ENCODE results near the gene GOLGA6C. TPM values are rescaled to one million over a fixed set of nuclear protein-coding genes. Genes with fewer than 3 reads are reported as not detected.

Gene GOLGA6C
- total and polyA plus RNA-seq, 10 of the 15 experiments (the other 5 are each of a cell fraction or from before 2014, with no cell fraction given) = not detected

DNA sequence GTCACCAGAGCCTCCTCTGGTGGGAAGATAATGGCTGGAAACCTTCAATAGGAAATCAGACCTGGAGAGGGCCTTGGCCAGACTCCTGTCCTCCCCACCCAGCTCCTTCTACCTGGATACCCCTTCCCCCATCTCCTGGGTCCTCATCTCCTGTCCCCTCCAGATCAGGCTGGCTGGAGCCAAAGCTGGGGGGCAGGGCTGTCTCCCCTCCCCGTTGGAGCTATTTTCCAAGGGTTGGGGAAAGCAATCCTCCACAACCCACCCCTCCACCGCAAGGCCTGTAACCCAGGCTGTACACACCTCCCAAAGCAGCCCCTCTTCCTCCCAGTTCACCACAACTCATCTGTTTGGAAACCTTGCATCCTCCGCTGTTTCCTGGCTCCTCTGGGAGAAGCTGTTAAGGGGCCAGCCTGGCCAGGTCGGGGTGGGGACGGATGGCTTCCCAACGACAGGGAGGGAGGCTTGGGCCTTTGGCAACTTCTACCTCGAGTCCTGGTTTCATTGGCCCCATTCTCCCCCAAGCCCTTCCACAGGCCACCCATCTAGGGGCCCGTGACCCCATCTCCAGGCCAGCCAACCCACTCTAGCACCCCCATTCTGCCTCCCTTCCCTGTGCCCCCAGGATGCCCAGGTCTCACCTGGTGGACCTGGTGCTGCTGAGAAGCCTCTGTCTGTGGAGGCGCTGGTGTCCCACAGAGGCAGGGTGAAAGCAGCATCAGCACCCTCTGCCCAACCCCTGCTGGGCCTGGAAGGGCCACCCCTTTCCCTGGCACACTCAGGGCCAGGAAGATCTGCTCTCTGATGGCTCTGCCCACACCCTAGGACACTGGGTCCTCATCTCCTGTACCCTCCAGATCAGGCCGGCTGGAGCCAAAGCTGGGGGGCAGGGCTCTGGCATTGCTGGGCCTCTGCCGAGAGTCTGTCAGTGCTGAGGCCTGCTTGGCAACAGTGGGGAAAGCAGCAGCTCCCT lies 22.1 kb upstream of the GOLGA6C start:
- ChIA-PET CTCF (no interaction called here), POLR2A (no interaction called here), SMC1A (ENCODE audit: uncharacterized antibody, unreplicated experiment) (no interaction called here), RAD21 (ENCODE audit: unreplicated experiment) (no interaction called here)
- Histone ChIP-seq H3K9me3 (replicated peaks; ENCODE audit: control insufficient read depth, insufficient read depth, low read length) (no peaks in the 10 kb centered on the region), H3K4me3 (no peak overlapping the region), H3K27ac (ENCODE audit: control insufficient read depth, insufficient read depth) (no peak overlapping the region), H3K9ac (ENCODE audit: control insufficient read depth, insufficient read depth, low read length) (no peak overlapping the region), H3K79me2 (ENCODE audit: control insufficient read depth, insufficient read depth, low read length) (no peaks in the 10 kb centered on the region), H3K36me3 (ENCODE audit: control insufficient read depth in 2 of 2, insufficient read depth in 2 of 2, low read length in 1 of 2) (no peaks in the 10 kb centered on the region), H2AFZ (ENCODE audit: control insufficient read depth, low read depth, low read length) (no peak overlapping the region), H3K4me2 (ENCODE audit: control insufficient read depth, insufficient read depth) (no peak overlapping the region), H3K4me1 (ENCODE audit: control insufficient read depth, insufficient read depth, low read length) (no peaks in the 10 kb centered on the region), H3K27me3 (replicated peaks in 1 of 2; ENCODE audit: control insufficient read depth in 2 of 2, insufficient read depth in 2 of 2, low read length in 1 of 2) (peaks cover 0 to 2% of the 10 kb centered on the region in 2 experiments; a peak in 1 of 4 replicates), H4K20me1 (ENCODE audit: control insufficient read depth, insufficient read depth) (no peaks in the 10 kb centered on the region)
- FAIRE-seq (no peak), ATAC-seq (no peak), DNase-seq (ENCODE audit: low read depth, low spot score) (no peak)
- no TSS peak for BruUV-seq (replicated peaks)
- in situ Hi-C loops (cut with MboI) = loop anchor here (5.0 kb wide), 1 partner anchor 81 kb away; no protein-coding TSS in a partner anchor
- intact Hi-C loops (cut with micrococcal nuclease; ENCODE audit: unreplicated experiment) = no loop called here
- WGBS (ENCODE audit: insufficient coverage, insufficient replicate concordance, low lambda C conversion rate, missing lambda C conversion rate) = 38% methylated on average over 11 of the region's 11 CpGs
- TF ChIP-seq ASH2L (IDR thresholded peaks at IDR 0.05; ENCODE audit: borderline replicate concordance, low read depth) = no peak
- TF ChIP-seq SMAD1 (IDR thresholded peaks at IDR 0.05; ENCODE audit: low read depth, partially characterized antibody) = no peak
- no peak for TF ChIP-seq ESRRA (IDR thresholded peaks at IDR 0.05; ENCODE audit: low read length)
- TF ChIP-seq, protein P1, sequence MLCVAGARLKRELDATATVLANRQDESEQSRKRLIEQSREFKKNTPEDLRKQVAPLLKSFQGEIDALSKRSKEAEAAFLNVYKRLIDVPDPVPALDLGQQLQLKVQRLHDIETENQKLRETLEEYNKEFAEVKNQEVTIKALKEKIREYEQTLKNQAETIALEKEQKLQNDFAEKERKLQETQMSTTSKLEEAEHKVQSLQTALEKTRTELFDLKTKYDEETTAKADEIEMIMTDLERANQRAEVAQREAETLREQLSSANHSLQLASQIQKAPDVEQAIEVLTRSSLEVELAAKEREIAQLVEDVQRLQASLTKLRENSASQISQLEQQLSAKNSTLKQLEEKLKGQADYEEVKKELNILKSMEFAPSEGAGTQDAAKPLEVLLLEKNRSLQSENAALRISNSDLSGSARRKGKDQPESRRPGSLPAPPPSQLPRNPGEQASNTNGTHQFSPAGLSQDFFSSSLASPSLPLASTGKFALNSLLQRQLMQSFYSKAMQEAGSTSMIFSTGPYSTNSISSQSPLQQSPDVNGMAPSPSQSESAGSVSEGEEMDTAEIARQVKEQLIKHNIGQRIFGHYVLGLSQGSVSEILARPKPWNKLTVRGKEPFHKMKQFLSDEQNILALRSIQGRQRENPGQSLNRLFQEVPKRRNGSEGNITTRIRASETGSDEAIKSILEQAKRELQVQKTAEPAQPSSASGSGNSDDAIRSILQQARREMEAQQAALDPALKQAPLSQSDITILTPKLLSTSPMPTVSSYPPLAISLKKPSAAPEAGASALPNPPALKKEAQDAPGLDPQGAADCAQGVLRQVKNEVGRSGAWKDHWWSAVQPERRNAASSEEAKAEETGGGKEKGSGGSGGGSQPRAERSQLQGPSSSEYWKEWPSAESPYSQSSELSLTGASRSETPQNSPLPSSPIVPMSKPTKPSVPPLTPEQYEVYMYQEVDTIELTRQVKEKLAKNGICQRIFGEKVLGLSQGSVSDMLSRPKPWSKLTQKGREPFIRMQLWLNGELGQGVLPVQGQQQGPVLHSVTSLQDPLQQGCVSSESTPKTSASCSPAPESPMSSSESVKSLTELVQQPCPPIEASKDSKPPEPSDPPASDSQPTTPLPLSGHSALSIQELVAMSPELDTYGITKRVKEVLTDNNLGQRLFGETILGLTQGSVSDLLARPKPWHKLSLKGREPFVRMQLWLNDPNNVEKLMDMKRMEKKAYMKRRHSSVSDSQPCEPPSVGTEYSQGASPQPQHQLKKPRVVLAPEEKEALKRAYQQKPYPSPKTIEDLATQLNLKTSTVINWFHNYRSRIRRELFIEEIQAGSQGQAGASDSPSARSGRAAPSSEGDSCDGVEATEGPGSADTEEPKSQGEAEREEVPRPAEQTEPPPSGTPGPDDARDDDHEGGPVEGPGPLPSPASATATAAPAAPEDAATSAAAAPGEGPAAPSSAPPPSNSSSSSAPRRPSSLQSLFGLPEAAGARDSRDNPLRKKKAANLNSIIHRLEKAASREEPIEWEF (IDR thresholded peaks at IDR 0.05; ENCODE audit: insufficient replicate concordance, low read depth, low read length) = no peak
- TF ChIP-seq BRCA1 (IDR thresholded peaks at IDR 0.05; ENCODE audit: low read depth, low read length) = no peak
- TF ChIP-seq, protein P2, sequence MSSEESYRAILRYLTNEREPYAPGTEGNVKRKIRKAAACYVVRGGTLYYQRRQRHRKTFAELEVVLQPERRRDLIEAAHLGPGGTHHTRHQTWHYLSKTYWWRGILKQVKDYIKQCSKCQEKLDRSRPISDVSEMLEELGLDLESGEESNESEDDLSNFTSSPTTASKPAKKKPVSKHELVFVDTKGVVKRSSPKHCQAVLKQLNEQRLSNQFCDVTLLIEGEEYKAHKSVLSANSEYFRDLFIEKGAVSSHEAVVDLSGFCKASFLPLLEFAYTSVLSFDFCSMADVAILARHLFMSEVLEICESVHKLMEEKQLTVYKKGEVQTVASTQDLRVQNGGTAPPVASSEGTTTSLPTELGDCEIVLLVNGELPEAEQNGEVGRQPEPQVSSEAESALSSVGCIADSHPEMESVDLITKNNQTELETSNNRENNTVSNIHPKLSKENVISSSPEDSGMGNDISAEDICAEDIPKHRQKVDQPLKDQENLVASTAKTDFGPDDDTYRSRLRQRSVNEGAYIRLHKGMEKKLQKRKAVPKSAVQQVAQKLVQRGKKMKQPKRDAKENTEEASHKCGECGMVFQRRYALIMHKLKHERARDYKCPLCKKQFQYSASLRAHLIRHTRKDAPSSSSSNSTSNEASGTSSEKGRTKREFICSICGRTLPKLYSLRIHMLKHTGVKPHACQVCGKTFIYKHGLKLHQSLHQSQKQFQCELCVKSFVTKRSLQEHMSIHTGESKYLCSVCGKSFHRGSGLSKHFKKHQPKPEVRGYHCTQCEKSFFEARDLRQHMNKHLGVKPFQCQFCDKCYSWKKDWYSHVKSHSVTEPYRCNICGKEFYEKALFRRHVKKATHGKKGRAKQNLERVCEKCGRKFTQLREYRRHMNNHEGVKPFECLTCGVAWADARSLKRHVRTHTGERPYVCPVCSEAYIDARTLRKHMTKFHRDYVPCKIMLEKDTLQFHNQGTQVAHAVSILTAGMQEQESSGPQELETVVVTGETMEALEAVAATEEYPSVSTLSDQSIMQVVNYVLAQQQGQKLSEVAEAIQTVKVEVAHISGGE (CRISPR knock-in tag; IDR thresholded peaks at IDR 0.05) = no peak
- TF ChIP-seq PAX8 (IDR thresholded peaks at IDR 0.05) = no peak
- TF ChIP-seq, protein P3, sequence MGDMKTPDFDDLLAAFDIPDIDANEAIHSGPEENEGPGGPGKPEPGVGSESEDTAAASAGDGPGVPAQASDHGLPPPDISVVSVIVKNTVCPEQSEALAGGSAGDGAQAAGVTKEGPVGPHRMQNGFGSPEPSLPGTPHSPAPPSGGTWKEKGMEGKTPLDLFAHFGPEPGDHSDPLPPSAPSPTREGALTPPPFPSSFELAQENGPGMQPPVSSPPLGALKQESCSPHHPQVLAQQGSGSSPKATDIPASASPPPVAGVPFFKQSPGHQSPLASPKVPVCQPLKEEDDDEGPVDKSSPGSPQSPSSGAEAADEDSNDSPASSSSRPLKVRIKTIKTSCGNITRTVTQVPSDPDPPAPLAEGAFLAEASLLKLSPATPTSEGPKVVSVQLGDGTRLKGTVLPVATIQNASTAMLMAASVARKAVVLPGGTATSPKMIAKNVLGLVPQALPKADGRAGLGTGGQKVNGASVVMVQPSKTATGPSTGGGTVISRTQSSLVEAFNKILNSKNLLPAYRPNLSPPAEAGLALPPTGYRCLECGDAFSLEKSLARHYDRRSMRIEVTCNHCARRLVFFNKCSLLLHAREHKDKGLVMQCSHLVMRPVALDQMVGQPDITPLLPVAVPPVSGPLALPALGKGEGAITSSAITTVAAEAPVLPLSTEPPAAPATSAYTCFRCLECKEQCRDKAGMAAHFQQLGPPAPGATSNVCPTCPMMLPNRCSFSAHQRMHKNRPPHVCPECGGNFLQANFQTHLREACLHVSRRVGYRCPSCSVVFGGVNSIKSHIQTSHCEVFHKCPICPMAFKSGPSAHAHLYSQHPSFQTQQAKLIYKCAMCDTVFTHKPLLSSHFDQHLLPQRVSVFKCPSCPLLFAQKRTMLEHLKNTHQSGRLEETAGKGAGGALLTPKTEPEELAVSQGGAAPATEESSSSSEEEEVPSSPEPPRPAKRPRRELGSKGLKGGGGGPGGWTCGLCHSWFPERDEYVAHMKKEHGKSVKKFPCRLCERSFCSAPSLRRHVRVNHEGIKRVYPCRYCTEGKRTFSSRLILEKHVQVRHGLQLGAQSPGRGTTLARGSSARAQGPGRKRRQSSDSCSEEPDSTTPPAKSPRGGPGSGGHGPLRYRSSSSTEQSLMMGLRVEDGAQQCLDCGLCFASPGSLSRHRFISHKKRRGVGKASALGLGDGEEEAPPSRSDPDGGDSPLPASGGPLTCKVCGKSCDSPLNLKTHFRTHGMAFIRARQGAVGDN (IDR thresholded peaks at IDR 0.05) = no peak
- no peak for TF ChIP-seq TCF12 (IDR thresholded peaks at IDR 0.05; ENCODE audit: low read depth, low read length)
- TF ChIP-seq RB1 (IDR thresholded peaks at IDR 0.05; ENCODE audit: borderline replicate concordance) = no peak
